K562 (cell line): ENCODE measurements around the gene LIFR. TPM values are rescaled to one million over a fixed set of nuclear protein-coding genes. Genes with fewer than 3 reads are reported as not detected.

Experiments used
- ATAC-seq: fragments of 200-7000 bp; cut with Tn5 transposase; 3 replicates; pipeline ENCODE4 v1.9.1; 2020; ENCODE audit warnings: moderate library complexity
- BruUV-seq: library from RNA; stranded (reverse); fragments of 400-500 nt; replicated peaks from 2 replicates; lab custom pipeline; 2021; lab: Mats Ljungman, UMichigan
- CTCF ChIA-PET: fragments of 300-600 bp; formaldehyde crosslinking; extraction: SDS; loops from one replicate; lab custom pipeline; 2021; ENCODE audit warnings: low intra/inter-chr PET ratio; lab: Yijun Ruan, JAX
- POLR2A ChIA-PET: fragments of 300-600, 350-650 bp; sonication (Branson Sonifier 250); formaldehyde crosslinking; extraction: SDS; loops from one replicate; lab custom pipeline; 2021; ENCODE audit warnings: antibody characterized with exemption, inconsistent platforms; lab: Yijun Ruan, JAX
- DNase-seq, 4 experiments: peaks; one replicate each; pipeline versions ENCODE4 v3.0.0 to v3.0.0-alpha.2; 2011 to 2018; ENCODE audit warnings: low spot score in 3 of 4, mixed read lengths in 3 of 4; ENCODE audit errors: extremely low read depth in 1 of 4
- FAIRE-seq: peaks from 2 replicates; lab custom pipeline; 2011; peaks lifted over from hg19 to GRCh38; lab: Jason Lieb, UNC
- H2AFZ ChIP-seq: 2 replicates; pipeline ENCODE4 v1.6.0; 2011; ENCODE audit warnings: low read depth, low read length, control low read depth, inconsistent platforms
- H3K27ac ChIP-seq: fragments of 200-600 bp; 3 replicates; pipeline ENCODE4 v1.8.0; 2011; ENCODE audit warnings: low read depth, mild to moderate bottlenecking, control low read depth, inconsistent platforms, low read length, moderate library complexity, mixed read lengths; ENCODE audit errors: extremely low read depth
- H3K27me3 ChIP-seq, 2 experiments: fragments of 300-600 bp in 1 of 2; 2 replicates in 1 of 2; 3 replicates in 1 of 2; pipeline versions ENCODE4 v1.6.0 to v1.8.0; 2011; ENCODE audit warnings: inconsistent platforms in 2 of 2, low read length in 2 of 2, mild to moderate bottlenecking in 1 of 2, mixed read lengths in 1 of 2, moderate library complexity in 1 of 2; ENCODE audit not compliant: control insufficient read depth in 2 of 2, insufficient read depth in 2 of 2
- H3K36me3 ChIP-seq: fragments of 300-600 bp; 3 replicates; pipeline ENCODE4 v1.8.0; 2011; ENCODE audit warnings: mild to moderate bottlenecking, low read length, inconsistent platforms; ENCODE audit not compliant: control insufficient read depth, insufficient read depth
- H3K4me1 ChIP-seq, 2 experiments: fragments of 200-600 bp in 1 of 2; replicated peaks in 1 of 2; 2 replicates in 1 of 2; 3 replicates in 1 of 2; pipeline versions ENCODE4 v1.5.1 to v1.8.0; 2011; ENCODE audit warnings: inconsistent platforms in 2 of 2, low read length in 2 of 2, mild to moderate bottlenecking in 1 of 2, mixed read lengths in 1 of 2, moderate library complexity in 1 of 2; ENCODE audit not compliant: control insufficient read depth in 2 of 2, insufficient read depth in 2 of 2
- H3K4me2 ChIP-seq: 2 replicates; pipeline ENCODE4 v1.6.1; 2011; ENCODE audit warnings: low read length, control low read depth, inconsistent platforms, mixed read lengths; ENCODE audit not compliant: insufficient read depth
- H3K4me3 ChIP-seq: fragments of 200-600 bp; sonication (generic), shearing (Covaris generic); 2 replicates; pipeline ENCODE4 v1.5.1; 2016; ENCODE audit warnings: control low read depth, inconsistent platforms
- H3K79me2 ChIP-seq: fragments of 200-600 bp; 3 replicates; pipeline ENCODE4 v1.8.0; 2011; ENCODE audit warnings: low read length, inconsistent platforms; ENCODE audit not compliant: control insufficient read depth, insufficient read depth
- H3K9ac ChIP-seq, 2 experiments: 2 replicates each; pipeline versions ENCODE4 v1.6.0 to v1.6.1; 2011; ENCODE audit warnings: low read depth in 2 of 2, low read length in 2 of 2, control low read depth in 1 of 2, inconsistent platforms in 1 of 2, mild to moderate bottlenecking in 1 of 2, mixed read lengths in 1 of 2; ENCODE audit not compliant: insufficient read depth in 1 of 2
- H3K9me1 ChIP-seq: one replicate; pipeline ENCODE4 v1.6.0; 2011; ENCODE audit warnings: inconsistent platforms, mild to moderate bottlenecking, low read length, moderate library complexity; ENCODE audit not compliant: control insufficient read depth, insufficient read depth
- H3K9me3 ChIP-seq: replicated peaks from 2 replicates; pipeline ENCODE4 v1.5.1; 2011; ENCODE audit warnings: low read depth, low read length, inconsistent platforms; ENCODE audit not compliant: control insufficient read depth, insufficient read depth
- H4K20me1 ChIP-seq: replicated peaks from 2 replicates; pipeline ENCODE4 v1.6.1; 2011; ENCODE audit warnings: low read length, inconsistent platforms, mixed read lengths; ENCODE audit not compliant: control insufficient read depth, insufficient read depth
- GATAD2B ChIP-seq: fragments of 450-650 bp; IDR thresholded peaks from 2 replicates; pipeline ENCODE4 v1.6.1; 2017; ENCODE audit warnings: mild to moderate bottlenecking, borderline replicate concordance
- ILF3 ChIP-seq: fragments of 450-650 bp; IDR thresholded peaks from 2 replicates; pipeline ENCODE4 v1.6.1; 2018; ENCODE audit warnings: antibody characterized with exemption, mild to moderate bottlenecking, moderate library complexity, borderline replicate concordance
- POLR3A ChIP-seq: IDR thresholded peaks from 2 replicates; pipeline ENCODE4 v1.6.1; 2011; ENCODE audit warnings: borderline replicate concordance, mild to moderate bottlenecking, moderate library complexity; ENCODE audit not compliant: insufficient read length, insufficient read depth; ENCODE audit errors: extremely low read depth
- RBM17 ChIP-seq: fragments of 200-400 bp; formaldehyde crosslinking; IDR thresholded peaks from 2 replicates; pipeline ENCODE4 v1.6.1; 2017; ENCODE audit warnings: low read depth, mild to moderate bottlenecking, low read length, borderline replicate concordance
- ZFP1 ChIP-seq: fragments of 450-650 bp; formaldehyde crosslinking; IDR thresholded peaks from 2 replicates; pipeline ENCODE4 v1.4.0; 2020; ENCODE audit warnings: mild to moderate bottlenecking, mixed read lengths
- ZNF282 ChIP-seq: sonication (generic); formaldehyde crosslinking; IDR thresholded peaks from 2 replicates; pipeline ENCODE4 v1.8.1; 2023; ENCODE audit warnings: missing genetic modification reagents
- WGBS: fragments of 100-300 bp; shearing (Covaris generic); methylation state at CpG from one replicate; pipeline ENCODE4 v1.1.6; 2016; ENCODE audit warnings: low coverage, mixed read lengths; ENCODE audit not compliant: insufficient coverage; ENCODE audit errors: missing lambda C conversion rate; 5-methylcytosine and 5-hydroxymethylcytosine counted together
- in situ Hi-C: fragments of 300-500 bp; cut with MboI; formaldehyde crosslinking; loops from 4 replicates; pipeline ENCODE4 v1.15.0; 2018; ENCODE audit warnings: inconsistent platforms, mixed read lengths
- intact Hi-C: fragments of 100-400 bp; cut with micrococcal nuclease; formaldehyde crosslinking; loops from 2 replicates; pipeline ENCODE4 v1.14.2; 2022
- polyA plus RNA-seq, 8 experiments: library from polyadenylated mRNA; depleted of rRNA in 4 of 8; stranded (reverse) in 5 of 8; unstranded in 3 of 8; fragments of >200 nt; fragmentation: Nextera tagmentation in 2 of 8; fragmentation: Illumina TruSeq in 1 of 8; extraction: Ambion mirVana in 2 of 8; extraction: Trizol in 1 of 8; gene quantifications; 2 replicates each; pipeline versions ENCODE4 v1.2.1 to v1.2.3, GENCODE V29; 2011 to 2014; ENCODE audit warnings: inconsistent platforms in 1 of 8, missing spikeins in 1 of 8
- total RNA-seq, 7 experiments: library from RNA; depleted of rRNA in 6 of 7; stranded (reverse); fragments of >200 nt in 6 of 7; fragmentation: Illumina TruSeq in 2 of 7; extraction: Trizol in 2 of 7; gene quantifications; 2 replicates each; pipeline versions ENCODE4 v1.2.1 to v1.2.3, GENCODE V29; 2011 to 2021; ENCODE audit warnings: low replicate concordance in 1 of 7
- TF ChIP-seq, protein P1 (sequence below): sonication (generic); formaldehyde crosslinking; IDR thresholded peaks from 2 replicates; pipeline ENCODE4 v1.8.0; 2023; ENCODE audit warnings: missing genetic modification reagents, mild to moderate bottlenecking, borderline replicate concordance

Gene LIFR
- total and polyA plus RNA-seq, 9 of the 15 experiments (the other 6 are each of a cell fraction or from before 2014, with no cell fraction given), result 0.43 to 5.7 (median 3.3) TPM

DNA sequence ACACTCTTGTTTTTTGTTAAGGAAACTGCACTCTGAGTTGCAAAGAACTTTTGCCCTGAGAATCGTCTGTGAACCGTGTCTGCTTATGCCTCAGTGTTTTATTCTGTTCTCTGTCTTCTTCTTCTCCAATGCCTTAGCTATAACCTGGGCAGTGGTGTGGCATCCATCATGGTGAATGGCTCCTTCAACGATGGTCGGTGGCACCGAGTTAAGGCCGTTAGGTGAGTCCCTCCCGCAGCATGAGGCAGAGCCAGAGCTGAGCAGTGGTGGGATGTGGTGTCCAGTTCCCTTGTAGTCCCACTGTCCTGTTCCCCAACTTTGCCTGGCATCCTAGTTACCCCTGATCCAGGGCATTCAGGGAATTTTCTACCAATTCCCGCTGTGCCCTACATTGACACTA, 98.3 kb downstream of the LIFR start:
- no peaks in the 10 kb centered on the region for H3K9me1 ChIP-seq
- H3K4me1 ChIP-seq, result no peaks in the 10 kb centered on the region
- no TSS peak for BruUV-seq
- H3K9me3 ChIP-seq, result no peaks in the 10 kb centered on the region
- in situ Hi-C loops, result no loop called here
- no peak overlapping the region for H3K4me3 ChIP-seq
- DNase-seq (no peak), FAIRE-seq (no peak), ATAC-seq (no peak)
- H2AFZ ChIP-seq, result no peak overlapping the region
- ChIA-PET CTCF (no interaction called here), POLR2A (no interaction called here)
- H3K9ac ChIP-seq, result no peak overlapping the region
- no peak overlapping the region for H3K27ac ChIP-seq
- TF ChIP-seq GATAD2B (no peak), RBM17 (no peak), POLR3A (no peak)
- peaks cover 19 to 36% of the 10 kb centered on the region in 2 experiments; a peak in 4 of 5 replicates for H3K27me3 ChIP-seq
- no peak overlapping the region for H3K4me2 ChIP-seq
- intact Hi-C loops, result no loop called here
- H3K36me3 ChIP-seq, result no peaks in the 10 kb centered on the region
- H3K79me2 ChIP-seq, result no peaks in the 10 kb centered on the region
- no peaks in the 10 kb centered on the region for H4K20me1 ChIP-seq
- 0% methylated on average over 8 of the region's 8 CpGs for WGBS

DNA sequence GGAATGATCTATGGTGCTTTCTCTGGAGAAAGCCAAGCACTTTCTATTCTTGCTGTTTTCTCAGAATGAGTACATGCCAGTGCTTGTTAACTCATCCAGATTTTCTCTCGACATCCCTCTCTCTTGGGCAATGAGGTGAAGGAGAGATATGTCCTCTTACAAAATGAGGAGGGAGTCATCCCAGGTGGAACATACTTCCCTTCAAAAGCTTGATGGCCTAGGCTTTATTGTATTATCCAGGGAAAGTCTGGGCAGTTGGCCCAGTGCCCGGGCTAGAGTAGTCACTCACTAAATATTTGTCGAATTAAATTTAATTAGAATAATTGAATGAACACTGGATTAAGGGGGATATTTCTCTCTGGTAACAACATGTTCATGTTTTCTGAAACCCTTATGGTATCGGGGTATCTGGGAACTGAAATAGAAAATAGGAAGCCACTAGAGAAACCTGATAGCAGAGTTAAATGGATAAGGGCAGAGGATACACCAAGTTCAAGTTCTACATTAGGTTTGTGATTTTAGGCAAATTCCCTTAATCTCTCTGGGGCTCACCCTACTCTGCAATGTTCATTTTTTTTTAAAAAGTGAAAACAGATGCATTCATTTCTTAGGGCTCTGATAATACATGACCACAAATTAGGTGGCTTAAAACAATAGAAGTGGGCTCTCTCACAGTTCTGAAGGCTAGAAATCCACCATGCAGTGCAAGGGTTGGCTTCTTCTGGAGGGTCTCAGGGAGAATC, 99.6 kb downstream of the LIFR start:
- Histone ChIP-seq H3K9me3 (no peaks in the 10 kb centered on the region), H3K4me2 (no peak overlapping the region), H3K4me3 (no peak overlapping the region), H2AFZ (no peak overlapping the region), H3K4me1 (no peaks in the 10 kb centered on the region), H3K9me1 (no peaks in the 10 kb centered on the region), H3K27ac (no peak overlapping the region), H4K20me1 (no peaks in the 10 kb centered on the region), H3K36me3 (no peaks in the 10 kb centered on the region), H3K79me2 (no peaks in the 10 kb centered on the region), H3K27me3 (peaks cover 21 to 37% of the 10 kb centered on the region in 2 experiments), H3K9ac (no peak overlapping the region)
- no peak for DNase-seq
- intact Hi-C loops (no loop called here), in situ Hi-C loops (no loop called here)
- no peak for ATAC-seq
- ChIA-PET CTCF (interaction anchor here (0.7 kb wide), 1 partner anchor 1942 kb away, joined by 4 read pairs; no protein-coding TSS in a partner anchor), POLR2A (interaction anchor here (1.0 kb wide), 1 partner anchor 10 kb away, joined by 3 read pairs; no protein-coding TSS in a partner anchor)
- FAIRE-seq, result no peak
- no TSS peak for BruUV-seq
- 1% methylated on average over 4 of the region's 4 CpGs for WGBS
- TF ChIP-seq ZNF282 (CRISPR knock-in tag), result no peak
- TF ChIP-seq ZFP1, result no peak
- TF ChIP-seq, protein P1, sequence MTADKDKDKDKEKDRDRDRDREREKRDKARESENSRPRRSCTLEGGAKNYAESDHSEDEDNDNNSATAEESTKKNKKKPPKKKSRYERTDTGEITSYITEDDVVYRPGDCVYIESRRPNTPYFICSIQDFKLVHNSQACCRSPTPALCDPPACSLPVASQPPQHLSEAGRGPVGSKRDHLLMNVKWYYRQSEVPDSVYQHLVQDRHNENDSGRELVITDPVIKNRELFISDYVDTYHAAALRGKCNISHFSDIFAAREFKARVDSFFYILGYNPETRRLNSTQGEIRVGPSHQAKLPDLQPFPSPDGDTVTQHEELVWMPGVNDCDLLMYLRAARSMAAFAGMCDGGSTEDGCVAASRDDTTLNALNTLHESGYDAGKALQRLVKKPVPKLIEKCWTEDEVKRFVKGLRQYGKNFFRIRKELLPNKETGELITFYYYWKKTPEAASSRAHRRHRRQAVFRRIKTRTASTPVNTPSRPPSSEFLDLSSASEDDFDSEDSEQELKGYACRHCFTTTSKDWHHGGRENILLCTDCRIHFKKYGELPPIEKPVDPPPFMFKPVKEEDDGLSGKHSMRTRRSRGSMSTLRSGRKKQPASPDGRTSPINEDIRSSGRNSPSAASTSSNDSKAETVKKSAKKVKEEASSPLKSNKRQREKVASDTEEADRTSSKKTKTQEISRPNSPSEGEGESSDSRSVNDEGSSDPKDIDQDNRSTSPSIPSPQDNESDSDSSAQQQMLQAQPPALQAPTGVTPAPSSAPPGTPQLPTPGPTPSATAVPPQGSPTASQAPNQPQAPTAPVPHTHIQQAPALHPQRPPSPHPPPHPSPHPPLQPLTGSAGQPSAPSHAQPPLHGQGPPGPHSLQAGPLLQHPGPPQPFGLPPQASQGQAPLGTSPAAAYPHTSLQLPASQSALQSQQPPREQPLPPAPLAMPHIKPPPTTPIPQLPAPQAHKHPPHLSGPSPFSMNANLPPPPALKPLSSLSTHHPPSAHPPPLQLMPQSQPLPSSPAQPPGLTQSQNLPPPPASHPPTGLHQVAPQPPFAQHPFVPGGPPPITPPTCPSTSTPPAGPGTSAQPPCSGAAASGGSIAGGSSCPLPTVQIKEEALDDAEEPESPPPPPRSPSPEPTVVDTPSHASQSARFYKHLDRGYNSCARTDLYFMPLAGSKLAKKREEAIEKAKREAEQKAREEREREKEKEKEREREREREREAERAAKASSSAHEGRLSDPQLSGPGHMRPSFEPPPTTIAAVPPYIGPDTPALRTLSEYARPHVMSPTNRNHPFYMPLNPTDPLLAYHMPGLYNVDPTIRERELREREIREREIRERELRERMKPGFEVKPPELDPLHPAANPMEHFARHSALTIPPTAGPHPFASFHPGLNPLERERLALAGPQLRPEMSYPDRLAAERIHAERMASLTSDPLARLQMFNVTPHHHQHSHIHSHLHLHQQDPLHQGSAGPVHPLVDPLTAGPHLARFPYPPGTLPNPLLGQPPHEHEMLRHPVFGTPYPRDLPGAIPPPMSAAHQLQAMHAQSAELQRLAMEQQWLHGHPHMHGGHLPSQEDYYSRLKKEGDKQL, result no peak
- no peak for TF ChIP-seq ILF3
